ENCODE results near the gene IGFBP1.

DNA sequence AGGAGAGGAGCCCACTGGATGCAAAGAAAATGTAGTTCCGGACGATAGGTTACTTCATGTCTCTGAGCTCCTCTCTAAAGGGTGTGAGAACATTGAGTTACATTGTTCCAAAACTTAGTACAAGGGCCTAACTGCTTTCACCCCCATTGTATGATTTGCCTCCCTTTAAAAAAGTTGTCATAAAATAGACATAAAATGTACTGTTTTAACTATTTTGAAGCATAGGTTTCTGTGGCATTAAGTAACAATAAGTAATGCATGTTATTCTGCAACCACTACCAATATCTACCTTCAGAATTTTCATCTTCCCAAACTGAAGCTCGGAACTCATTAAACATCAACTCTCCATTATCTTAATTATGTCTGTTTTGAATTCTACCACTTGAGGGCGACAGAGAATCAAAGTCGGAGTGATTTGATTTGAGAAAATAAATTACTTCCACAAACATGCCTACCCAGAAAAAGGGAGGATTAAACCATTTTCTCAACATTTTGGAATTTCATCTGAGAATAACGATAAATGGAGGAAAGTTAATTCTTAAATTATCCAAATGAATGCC lies 2.7 kb downstream of the IGFBP1 start:
- TF ChIP-seq POLR2A (IDR thresholded peaks at IDR 0.05; ENCODE audit: extremely low read depth, insufficient read length): no peak
- TF ChIP-seq, protein P1, sequence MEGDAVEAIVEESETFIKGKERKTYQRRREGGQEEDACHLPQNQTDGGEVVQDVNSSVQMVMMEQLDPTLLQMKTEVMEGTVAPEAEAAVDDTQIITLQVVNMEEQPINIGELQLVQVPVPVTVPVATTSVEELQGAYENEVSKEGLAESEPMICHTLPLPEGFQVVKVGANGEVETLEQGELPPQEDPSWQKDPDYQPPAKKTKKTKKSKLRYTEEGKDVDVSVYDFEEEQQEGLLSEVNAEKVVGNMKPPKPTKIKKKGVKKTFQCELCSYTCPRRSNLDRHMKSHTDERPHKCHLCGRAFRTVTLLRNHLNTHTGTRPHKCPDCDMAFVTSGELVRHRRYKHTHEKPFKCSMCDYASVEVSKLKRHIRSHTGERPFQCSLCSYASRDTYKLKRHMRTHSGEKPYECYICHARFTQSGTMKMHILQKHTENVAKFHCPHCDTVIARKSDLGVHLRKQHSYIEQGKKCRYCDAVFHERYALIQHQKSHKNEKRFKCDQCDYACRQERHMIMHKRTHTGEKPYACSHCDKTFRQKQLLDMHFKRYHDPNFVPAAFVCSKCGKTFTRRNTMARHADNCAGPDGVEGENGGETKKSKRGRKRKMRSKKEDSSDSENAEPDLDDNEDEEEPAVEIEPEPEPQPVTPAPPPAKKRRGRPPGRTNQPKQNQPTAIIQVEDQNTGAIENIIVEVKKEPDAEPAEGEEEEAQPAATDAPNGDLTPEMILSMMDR (IDR thresholded peaks at IDR 0.05; ENCODE audit: low read depth, low read length): peak; percentile 36
- TF ChIP-seq MYC (IDR thresholded peaks at IDR 0.05; ENCODE audit: low read depth, low read length): no peak
- TF ChIP-seq MAX (IDR thresholded peaks at IDR 0.05; ENCODE audit: low read depth, low read length): no peak

Data from NB4 (cell line).